GM23338 (cell line): ENCODE data around the gene ERC2. TPM values are rescaled to one million over a fixed set of nuclear protein-coding genes. Genes with fewer than 3 reads are reported as not detected.

ENCODE experiments used
- ATAC-seq: fragments of 200-7000 bp; cut with Tn5 transposase; 3 replicates; pipeline ENCODE4 v1.9.1; 2020
- DNase-seq: peaks from one replicate; pipeline ENCODE4 v3.0.0-alpha.2; 2015; ENCODE audit warnings: low spot score
- H2AFZ ChIP-seq: fragments of 200-600 bp; sonication (generic); 2 replicates; pipeline ENCODE4 v1.8.0; 2016; ENCODE audit warnings: antibody characterized with exemption, mild to moderate bottlenecking, moderate library complexity
- H3F3A ChIP-seq: fragments of 200-600 bp; sonication (generic); replicated peaks from 2 replicates; pipeline ENCODE4 v1.8.0; 2017; ENCODE audit warnings: antibody characterized with exemption, mixed run types, low read depth
- H3K27ac ChIP-seq: fragments of 200-600 bp; sonication (generic); 2 replicates; pipeline ENCODE4 v1.6.1; 2016; ENCODE audit warnings: low read depth
- H3K27me3 ChIP-seq: fragments of 200-600 bp; sonication (generic); 2 replicates; pipeline ENCODE4 v1.8.0; 2016; ENCODE audit warnings: mild to moderate bottlenecking, mixed run types, moderate library complexity; ENCODE audit not compliant: insufficient read depth
- H3K36me3 ChIP-seq: fragments of 200-600 bp; sonication (generic); 2 replicates; pipeline ENCODE4 v1.8.0; 2016; ENCODE audit warnings: mild to moderate bottlenecking; ENCODE audit not compliant: insufficient read depth
- H3K4me1 ChIP-seq: fragments of 200-600 bp; sonication (generic); 2 replicates; pipeline ENCODE4 v1.8.0; 2016; ENCODE audit warnings: mild to moderate bottlenecking, moderate library complexity; ENCODE audit not compliant: insufficient read depth
- H3K4me2 ChIP-seq: fragments of 200-600 bp; sonication (generic); 2 replicates; pipeline ENCODE4 v1.7.1; 2017; ENCODE audit warnings: mixed run types
- H3K4me3 ChIP-seq: fragments of 200-600 bp; sonication (generic); 2 replicates; pipeline ENCODE4 v1.6.1; 2016; ENCODE audit warnings: mixed run types
- H3K79me2 ChIP-seq: fragments of 200-600 bp; sonication (generic); replicated peaks from 2 replicates; pipeline ENCODE4 v1.8.0; 2017; ENCODE audit warnings: mild to moderate bottlenecking; ENCODE audit not compliant: insufficient read depth
- H3K9me2 ChIP-seq: fragments of 200-600 bp; sonication (generic); 2 replicates; pipeline ENCODE4 v1.8.0; 2017; ENCODE audit not compliant: insufficient read depth
- H4K20me1 ChIP-seq: fragments of 200-600 bp; sonication (generic); replicated peaks from 2 replicates; pipeline ENCODE4 v1.8.0; 2017; ENCODE audit warnings: mild to moderate bottlenecking; ENCODE audit not compliant: insufficient read depth
- H3K27ac Mint-ChIP-seq: 2 replicates; pipeline ENCODE4 v1.8.0; 2020; ENCODE audit warnings: inconsistent platforms, mild to moderate bottlenecking, moderate library complexity, mixed read lengths
- H3K27me3 Mint-ChIP-seq: 3 replicates; pipeline ENCODE4 v1.8.0; 2022; ENCODE audit warnings: low read depth, mild to moderate bottlenecking, moderate library complexity, mixed read lengths, inconsistent platforms; ENCODE audit not compliant: insufficient read depth, poor library complexity
- H3K36me3 Mint-ChIP-seq: 3 replicates; pipeline ENCODE4 v1.8.0; 2021; ENCODE audit warnings: low read depth, mild to moderate bottlenecking, inconsistent platforms, moderate library complexity, mixed read lengths
- H3K4me1 Mint-ChIP-seq: 3 replicates; pipeline ENCODE4 v1.8.0; 2020; ENCODE audit warnings: mild to moderate bottlenecking, inconsistent platforms, mixed read lengths
- H3K4me3 Mint-ChIP-seq: 3 replicates; pipeline ENCODE4 v1.8.0; 2021; ENCODE audit warnings: moderate library complexity, mild to moderate bottlenecking, inconsistent platforms, mixed read lengths
- H3K9me3 Mint-ChIP-seq: 3 replicates; pipeline ENCODE4 v1.8.0; 2020; ENCODE audit warnings: moderate library complexity, mild to moderate bottlenecking, inconsistent platforms, mixed read lengths
- CREB1 ChIP-seq: fragments of 250-450 bp; sonication (Bioruptor Pico); IDR thresholded peaks from 2 replicates; pipeline ENCODE4 v1.5.0; 2020; ENCODE audit warnings: low read depth, mild to moderate bottlenecking, moderate library complexity
- EZH2 ChIP-seq: fragments of 200-600 bp; sonication (generic); IDR thresholded peaks from one replicate; pipeline ENCODE4 v1.8.0; 2017; ENCODE audit warnings: antibody characterized with exemption, mild to moderate bottlenecking, low read depth; ENCODE audit not compliant: unreplicated experiment
- EZH2phosphoT487 ChIP-seq: fragments of 200-600 bp; sonication (generic); IDR thresholded peaks from one replicate; pipeline ENCODE4 v1.8.1; 2018; ENCODE audit warnings: antibody characterized with exemption; ENCODE audit not compliant: unreplicated experiment
- JUNB ChIP-seq: IDR thresholded peaks from one replicate; pipeline ENCODE4 v1.6.1; 2016; ENCODE audit warnings: antibody characterized with exemption; ENCODE audit not compliant: unreplicated experiment
- POLR2AphosphoS5 ChIP-seq: IDR thresholded peaks from 2 replicates; pipeline ENCODE4 v1.6.1; 2016; ENCODE audit warnings: antibody characterized with exemption, low read depth
- STAT1 ChIP-seq: IDR thresholded peaks from one replicate; pipeline ENCODE4 v1.6.1; 2016; ENCODE audit warnings: antibody characterized with exemption; ENCODE audit not compliant: unreplicated experiment
- ZNF331 ChIP-seq: fragments of 250-450 bp; sonication (Bioruptor Pico); IDR thresholded peaks from 2 replicates; pipeline ENCODE4 v1.5.0; 2020; ENCODE audit warnings: low read depth, mild to moderate bottlenecking, moderate library complexity
- polyA plus RNA-seq: library from polyadenylated mRNA; unstranded; fragments of >200 nt; fragmentation: Nextera tagmentation; extraction: Ambion mirVana; gene quantifications from 2 replicates; pipeline ENCODE4 v1.2.1, GENCODE V29; 2016
- total RNA-seq: library from RNA; depleted of rRNA; stranded (reverse); fragments of >200 nt; shearing (Covaris generic); gene quantifications from 2 replicates; pipeline ENCODE4 v1.2.3, GENCODE V29; 2014
- TF ChIP-seq, protein P1 (sequence below), 2 experiments: fragments of 200-600 bp in 1 of 2; sonication (generic) in 1 of 2; conservative IDR thresholded peaks; 2 replicates each; pipeline versions ENCODE4 v1.5.1 to v1.6.1; 2016 to 2017; ENCODE audit warnings: antibody characterized with exemption in 2 of 2, low read depth in 2 of 2, mild to moderate bottlenecking in 2 of 2, moderate library complexity in 1 of 2
- TF ChIP-seq, protein P2 (sequence below): IDR thresholded peaks from one replicate; pipeline ENCODE4 v1.6.1; 2018; ENCODE audit warnings: antibody characterized with exemption; ENCODE audit not compliant: unreplicated experiment
- TF ChIP-seq, protein P3 (sequence below): IDR thresholded peaks from 2 replicates; pipeline ENCODE4 v1.6.1; 2016; ENCODE audit warnings: antibody characterized with exemption

Gene ERC2
- total and polyA plus RNA-seq, 2 experiments from 2014 or later = 11.8 to 13.7 TPM

DNA sequence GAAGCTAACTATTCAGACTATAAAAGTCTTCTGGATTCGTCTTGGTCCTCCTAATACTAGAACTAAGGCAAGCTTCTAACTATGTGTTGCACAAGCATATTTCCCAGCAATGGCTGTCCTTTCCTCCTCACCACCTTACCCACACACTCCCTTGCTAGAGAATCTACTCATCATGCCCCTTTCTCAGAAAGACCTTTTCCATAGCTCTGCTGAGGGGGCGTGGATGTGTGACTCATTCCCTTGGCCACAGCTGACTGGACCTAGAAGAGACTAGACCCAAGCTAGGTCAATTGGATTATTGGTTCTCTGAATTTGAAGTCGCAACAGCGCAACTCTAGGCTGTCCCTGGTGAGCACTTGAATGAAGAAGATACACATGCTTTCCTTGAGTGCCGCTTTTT lies 47.1 kb downstream of the ERC2 start:
- no peak for DNase-seq
- Histone ChIP-seq H3F3A (no peaks in the 10 kb centered on the region), H3K4me1 (no peaks in the 10 kb centered on the region), H2AFZ (no peak overlapping the region), H3K4me3 (no peak overlapping the region), H3K27ac (no peak overlapping the region), H3K79me2 (no peaks in the 10 kb centered on the region), H4K20me1 (0 out of 2 replicates have a peak, but pooled peaks cover under 1% of the 10 kb centered on the region), H3K9me2 (peaks cover 8% of the 10 kb centered on the region; the same call in 1 of the 2 replicates), H3K4me2 (no peak overlapping the region), H3K36me3 (no peaks in the 10 kb centered on the region), H3K27me3 (no peaks in the 10 kb centered on the region)
- H3K4me3 Mint-ChIP-seq = no peak overlapping the region
- TF ChIP-seq CREB1 (CRISPR knock-in tag) (no peak), POLR2AphosphoS5 (no peak), ZNF331 (no peak), EZH2phosphoT487 (no peak), JUNB (no peak)
- TF ChIP-seq, protein P1, sequence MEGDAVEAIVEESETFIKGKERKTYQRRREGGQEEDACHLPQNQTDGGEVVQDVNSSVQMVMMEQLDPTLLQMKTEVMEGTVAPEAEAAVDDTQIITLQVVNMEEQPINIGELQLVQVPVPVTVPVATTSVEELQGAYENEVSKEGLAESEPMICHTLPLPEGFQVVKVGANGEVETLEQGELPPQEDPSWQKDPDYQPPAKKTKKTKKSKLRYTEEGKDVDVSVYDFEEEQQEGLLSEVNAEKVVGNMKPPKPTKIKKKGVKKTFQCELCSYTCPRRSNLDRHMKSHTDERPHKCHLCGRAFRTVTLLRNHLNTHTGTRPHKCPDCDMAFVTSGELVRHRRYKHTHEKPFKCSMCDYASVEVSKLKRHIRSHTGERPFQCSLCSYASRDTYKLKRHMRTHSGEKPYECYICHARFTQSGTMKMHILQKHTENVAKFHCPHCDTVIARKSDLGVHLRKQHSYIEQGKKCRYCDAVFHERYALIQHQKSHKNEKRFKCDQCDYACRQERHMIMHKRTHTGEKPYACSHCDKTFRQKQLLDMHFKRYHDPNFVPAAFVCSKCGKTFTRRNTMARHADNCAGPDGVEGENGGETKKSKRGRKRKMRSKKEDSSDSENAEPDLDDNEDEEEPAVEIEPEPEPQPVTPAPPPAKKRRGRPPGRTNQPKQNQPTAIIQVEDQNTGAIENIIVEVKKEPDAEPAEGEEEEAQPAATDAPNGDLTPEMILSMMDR (conservative IDR thresholded peaks at IDR 0.05; ENCODE audit: low read depth in 2 of 2) = no peak
- H3K27ac Mint-ChIP-seq = no peak overlapping the region
- ATAC-seq = no peak
- H3K27me3 Mint-ChIP-seq = peaks cover 2% of the 10 kb centered on the region
- peaks cover 16% of the 10 kb centered on the region for H3K4me1 Mint-ChIP-seq
- no peaks in the 10 kb centered on the region for H3K9me3 Mint-ChIP-seq
- H3K36me3 Mint-ChIP-seq = peaks cover 4% of the 10 kb centered on the region; the same call in 2 of the 3 replicates

DNA sequence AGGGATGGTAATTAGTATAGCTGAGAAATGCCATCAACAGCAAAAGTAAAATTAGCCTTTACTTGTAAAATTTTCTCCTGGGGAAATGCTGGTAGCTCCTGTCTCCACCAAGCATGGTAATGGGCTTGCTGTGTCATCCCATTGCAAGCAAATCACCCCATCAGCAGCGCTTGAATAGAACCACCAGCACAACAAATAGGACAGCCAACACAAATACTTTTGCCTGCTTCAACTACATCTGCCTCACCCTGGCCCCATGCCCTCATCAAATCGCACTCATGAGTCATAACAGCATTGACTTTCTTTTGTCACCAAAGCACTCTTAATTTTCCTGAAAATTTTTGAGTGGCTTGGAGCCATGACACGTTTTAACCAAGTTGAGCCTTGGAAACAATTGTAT lies 52.6 kb downstream of the ERC2 start:
- Histone ChIP-seq H3F3A (no peaks in the 10 kb centered on the region), H3K27me3 (no peaks in the 10 kb centered on the region), H4K20me1 (no peaks in the 10 kb centered on the region), H3K4me1 (peaks cover 8% of the 10 kb centered on the region; the same call in 1 of the 2 replicates), H3K27ac (no peak overlapping the region), H2AFZ (no peak overlapping the region), H3K9me2 (peaks cover 5% of the 10 kb centered on the region; the same call in 1 of the 2 replicates), H3K4me3 (no peak overlapping the region), H3K4me2 (no peak overlapping the region), H3K36me3 (no peaks in the 10 kb centered on the region), H3K79me2 (no peaks in the 10 kb centered on the region)
- no peak for ATAC-seq
- peaks cover 13% of the 10 kb centered on the region for H3K4me1 Mint-ChIP-seq
- no peak for DNase-seq
- no peak overlapping the region for H3K4me3 Mint-ChIP-seq
- H3K27me3 Mint-ChIP-seq = peaks cover 4% of the 10 kb centered on the region
- no peaks in the 10 kb centered on the region for H3K9me3 Mint-ChIP-seq
- peaks cover 8% of the 10 kb centered on the region for H3K36me3 Mint-ChIP-seq
- no peak overlapping the region for H3K27ac Mint-ChIP-seq
- TF ChIP-seq, protein P2, sequence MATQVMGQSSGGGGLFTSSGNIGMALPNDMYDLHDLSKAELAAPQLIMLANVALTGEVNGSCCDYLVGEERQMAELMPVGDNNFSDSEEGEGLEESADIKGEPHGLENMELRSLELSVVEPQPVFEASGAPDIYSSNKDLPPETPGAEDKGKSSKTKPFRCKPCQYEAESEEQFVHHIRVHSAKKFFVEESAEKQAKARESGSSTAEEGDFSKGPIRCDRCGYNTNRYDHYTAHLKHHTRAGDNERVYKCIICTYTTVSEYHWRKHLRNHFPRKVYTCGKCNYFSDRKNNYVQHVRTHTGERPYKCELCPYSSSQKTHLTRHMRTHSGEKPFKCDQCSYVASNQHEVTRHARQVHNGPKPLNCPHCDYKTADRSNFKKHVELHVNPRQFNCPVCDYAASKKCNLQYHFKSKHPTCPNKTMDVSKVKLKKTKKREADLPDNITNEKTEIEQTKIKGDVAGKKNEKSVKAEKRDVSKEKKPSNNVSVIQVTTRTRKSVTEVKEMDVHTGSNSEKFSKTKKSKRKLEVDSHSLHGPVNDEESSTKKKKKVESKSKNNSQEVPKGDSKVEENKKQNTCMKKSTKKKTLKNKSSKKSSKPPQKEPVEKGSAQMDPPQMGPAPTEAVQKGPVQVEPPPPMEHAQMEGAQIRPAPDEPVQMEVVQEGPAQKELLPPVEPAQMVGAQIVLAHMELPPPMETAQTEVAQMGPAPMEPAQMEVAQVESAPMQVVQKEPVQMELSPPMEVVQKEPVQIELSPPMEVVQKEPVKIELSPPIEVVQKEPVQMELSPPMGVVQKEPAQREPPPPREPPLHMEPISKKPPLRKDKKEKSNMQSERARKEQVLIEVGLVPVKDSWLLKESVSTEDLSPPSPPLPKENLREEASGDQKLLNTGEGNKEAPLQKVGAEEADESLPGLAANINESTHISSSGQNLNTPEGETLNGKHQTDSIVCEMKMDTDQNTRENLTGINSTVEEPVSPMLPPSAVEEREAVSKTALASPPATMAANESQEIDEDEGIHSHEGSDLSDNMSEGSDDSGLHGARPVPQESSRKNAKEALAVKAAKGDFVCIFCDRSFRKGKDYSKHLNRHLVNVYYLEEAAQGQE = no peak
- TF ChIP-seq, protein P1 (conservative IDR thresholded peaks at IDR 0.05; ENCODE audit: low read depth in 2 of 2) = no peak
- TF ChIP-seq STAT1 = no peak
- no peak for TF ChIP-seq JUNB
- no peak for TF ChIP-seq CREB1 (CRISPR knock-in tag)
- TF ChIP-seq ZNF331 = no peak
- TF ChIP-seq, protein P3, sequence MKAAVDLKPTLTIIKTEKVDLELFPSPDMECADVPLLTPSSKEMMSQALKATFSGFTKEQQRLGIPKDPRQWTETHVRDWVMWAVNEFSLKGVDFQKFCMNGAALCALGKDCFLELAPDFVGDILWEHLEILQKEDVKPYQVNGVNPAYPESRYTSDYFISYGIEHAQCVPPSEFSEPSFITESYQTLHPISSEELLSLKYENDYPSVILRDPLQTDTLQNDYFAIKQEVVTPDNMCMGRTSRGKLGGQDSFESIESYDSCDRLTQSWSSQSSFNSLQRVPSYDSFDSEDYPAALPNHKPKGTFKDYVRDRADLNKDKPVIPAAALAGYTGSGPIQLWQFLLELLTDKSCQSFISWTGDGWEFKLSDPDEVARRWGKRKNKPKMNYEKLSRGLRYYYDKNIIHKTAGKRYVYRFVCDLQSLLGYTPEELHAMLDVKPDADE = no peak
- no peak for TF ChIP-seq EZH2
- TF ChIP-seq POLR2AphosphoS5 = no peak
